HUES64 (cell line): ENCODE measurements around the gene FNDC10.

ENCODE experiments used
- H3K27ac ChIP-seq: 2 replicates; pipeline ENCODE4 v1.7.0; 2013; ENCODE audit warnings: low read depth, low read length, inconsistent platforms
- H3K27me3 ChIP-seq: 2 replicates; pipeline ENCODE4 v1.6.1; 2013; ENCODE audit warnings: mild to moderate bottlenecking, low read length; ENCODE audit not compliant: insufficient read depth
- H3K36me3 ChIP-seq: 2 replicates; pipeline ENCODE4 v1.6.1; 2013; ENCODE audit warnings: mild to moderate bottlenecking, low read length; ENCODE audit not compliant: insufficient read depth
- H3K4me1 ChIP-seq: 2 replicates; pipeline ENCODE4 v1.6.1; 2013; ENCODE audit warnings: mild to moderate bottlenecking, low read length, moderate library complexity; ENCODE audit not compliant: insufficient read depth
- H3K4me3 ChIP-seq: 2 replicates; pipeline ENCODE4 v1.5.1; 2013; ENCODE audit warnings: mild to moderate bottlenecking, low read length, moderate library complexity
- H3K9ac ChIP-seq: 2 replicates; pipeline ENCODE4 v1.6.1; 2013; ENCODE audit warnings: mild to moderate bottlenecking, low read depth, low read length
- H3K9me3 ChIP-seq: 2 replicates; pipeline ENCODE4 v1.6.1; 2013; ENCODE audit warnings: low read depth, low read length; ENCODE audit not compliant: insufficient read depth
- WGBS: fragments of 150-250, 120-280 bp; methylation state at CpG from one replicate; pipeline ENCODE4 v1.1.7; 2013; ENCODE audit warnings: missing lambda C conversion rate; 5-methylcytosine and 5-hydroxymethylcytosine counted together

The FNDC10 gene

DNA sequence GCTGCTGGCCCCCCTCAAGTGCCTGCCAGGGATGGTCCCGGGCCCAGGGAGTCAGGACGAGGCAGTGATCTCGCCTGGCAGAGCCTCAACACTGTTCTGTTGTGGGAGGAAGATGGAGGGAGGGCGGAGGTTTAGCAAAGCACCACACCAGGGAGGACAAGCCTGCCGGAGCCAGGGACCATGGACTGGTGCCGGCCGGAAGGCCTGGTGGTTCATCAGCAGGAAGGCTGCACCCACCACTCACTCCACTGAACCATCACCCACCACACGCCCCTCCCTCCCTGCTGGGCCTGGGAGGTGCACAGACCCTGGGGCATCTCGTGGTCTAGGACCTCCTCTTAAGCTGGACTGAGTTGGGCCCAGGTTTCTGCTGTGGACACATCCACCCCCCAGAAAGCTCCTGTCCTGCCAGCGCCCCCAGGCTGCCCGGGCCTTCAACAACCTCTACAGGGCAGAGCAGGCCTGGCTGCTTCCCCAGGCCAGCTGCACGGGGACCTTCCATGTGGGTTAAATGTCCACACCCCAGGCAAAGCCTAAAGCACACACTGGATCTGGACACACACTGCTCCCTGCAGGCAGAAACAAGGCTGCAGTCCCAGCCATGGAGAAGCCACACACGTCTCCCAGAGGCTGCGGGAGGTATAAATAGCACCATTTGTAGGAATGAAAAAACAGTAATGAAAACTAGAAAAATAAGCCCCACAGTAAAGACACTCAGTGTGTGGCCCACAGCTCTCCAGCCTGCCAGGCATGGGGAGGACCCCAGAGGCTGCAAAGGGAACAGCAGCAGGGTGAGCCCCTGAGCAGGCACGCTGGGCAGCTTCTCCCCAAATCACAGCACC is 49.1 kb downstream of the FNDC10 start:
- H3K27me3 ChIP-seq = no peaks in the 10 kb centered on the region
- 0 out of 2 replicates have a peak overlapping the region, but pooled peaks have one; percentile 6 for H3K27ac ChIP-seq
- 87% methylated on average over 15 of the region's 15 CpGs for whole genome bisulfite sequencing
- no peak overlapping the region for H3K4me3 ChIP-seq
- H3K9ac ChIP-seq = no peak overlapping the region
- no peaks in the 10 kb centered on the region for H3K9me3 ChIP-seq
- H3K36me3 ChIP-seq = peaks cover 17% of the 10 kb centered on the region
- H3K4me1 ChIP-seq = no peaks in the 10 kb centered on the region

DNA sequence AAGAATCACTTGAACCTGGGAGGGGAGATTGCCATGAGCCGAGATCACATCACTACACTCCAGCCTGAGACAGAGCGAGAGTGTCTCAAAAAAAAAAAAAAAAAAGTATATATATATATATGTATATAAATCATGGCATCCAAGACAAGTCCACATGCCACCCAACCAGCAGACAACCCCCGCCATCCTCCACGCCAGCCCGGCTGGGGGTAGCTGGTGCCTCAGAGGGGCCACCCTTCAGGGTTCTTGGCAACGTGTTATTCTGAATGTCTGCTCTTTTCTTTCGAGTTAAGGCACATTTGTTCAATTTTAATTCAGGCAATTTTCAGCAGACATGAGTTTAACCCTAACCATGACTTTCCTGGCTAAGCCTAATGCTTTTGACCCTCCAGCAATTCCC is 49.8 kb downstream of the FNDC10 start:
- no peak overlapping the region for H3K4me3 ChIP-seq
- H3K36me3 ChIP-seq = peaks cover 12% of the 10 kb centered on the region
- WGBS = 95% methylated on average over 6 of the region's 7 CpGs
- no peaks in the 10 kb centered on the region for H3K27me3 ChIP-seq
- no peaks in the 10 kb centered on the region for H3K4me1 ChIP-seq
- no peaks in the 10 kb centered on the region for H3K9me3 ChIP-seq
- no peak overlapping the region for H3K27ac ChIP-seq
- no peak overlapping the region for H3K9ac ChIP-seq

DNA sequence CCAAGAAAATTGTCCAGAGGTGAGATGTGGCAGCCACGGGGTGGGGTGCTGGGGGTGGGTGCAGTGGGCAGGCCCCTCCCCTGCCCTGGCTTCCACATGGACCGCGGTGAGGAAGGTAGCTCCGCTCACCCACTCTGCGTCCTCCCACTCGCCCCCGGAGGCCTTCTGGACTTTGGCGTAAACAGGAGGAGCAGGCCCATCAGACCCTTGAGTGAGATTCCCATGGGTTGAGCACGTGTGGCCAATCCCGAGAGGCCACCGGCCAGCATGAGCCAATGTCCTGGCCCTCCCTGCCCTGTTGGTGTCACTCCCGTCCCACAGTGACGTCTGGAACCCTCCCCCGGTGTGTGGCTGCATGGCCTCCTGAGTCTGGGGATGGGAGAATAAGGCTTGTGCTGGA is 51.3 kb downstream of the FNDC10 start:
- no peak overlapping the region for H3K4me3 ChIP-seq
- H3K36me3 ChIP-seq = peaks cover 22% of the 10 kb centered on the region
- no peaks in the 10 kb centered on the region for H3K4me1 ChIP-seq
- H3K9me3 ChIP-seq = no peaks in the 10 kb centered on the region
- WGBS = 95% methylated on average over 14 of the region's 14 CpGs
- no peak overlapping the region for H3K9ac ChIP-seq
- H3K27ac ChIP-seq = no peak overlapping the region
- no peaks in the 10 kb centered on the region for H3K27me3 ChIP-seq
